ENCODE results near the gene COPS7A. TPM values are rescaled to one million over a fixed set of nuclear protein-coding genes. Genes with fewer than 3 reads are reported as not detected.

Gene COPS7A
- polyA plus RNA-seq, 1 donor: 63.3 TPM

GRCh38 chr12:6769666-6770065 lies 45.8 kb downstream of the COPS7A start:
- no peak for DNase-seq (ENCODE audit: low read depth)

DNA sequence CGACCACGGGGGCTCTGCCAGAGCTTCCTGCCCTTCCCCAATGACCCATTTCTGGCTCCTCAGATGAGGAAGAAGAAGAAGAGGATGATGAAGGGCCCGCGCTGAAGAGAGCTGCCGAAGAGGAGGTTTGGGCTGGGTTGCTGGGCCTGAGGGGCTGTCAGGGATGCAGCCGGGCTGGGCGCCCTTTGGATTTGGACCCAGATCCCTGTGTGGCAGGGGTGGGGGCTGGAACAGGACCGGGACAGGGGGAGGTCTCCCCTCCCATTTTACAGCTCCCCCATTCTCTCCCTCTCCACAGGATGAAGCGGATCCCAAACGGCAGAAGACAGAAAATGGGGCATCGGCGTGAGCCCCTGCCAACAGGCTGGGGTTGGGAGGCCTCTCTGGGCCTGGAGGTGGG lies 46.2 kb downstream of the COPS7A start:
- no peak for DNase-seq (ENCODE audit: low read depth)

DNA sequence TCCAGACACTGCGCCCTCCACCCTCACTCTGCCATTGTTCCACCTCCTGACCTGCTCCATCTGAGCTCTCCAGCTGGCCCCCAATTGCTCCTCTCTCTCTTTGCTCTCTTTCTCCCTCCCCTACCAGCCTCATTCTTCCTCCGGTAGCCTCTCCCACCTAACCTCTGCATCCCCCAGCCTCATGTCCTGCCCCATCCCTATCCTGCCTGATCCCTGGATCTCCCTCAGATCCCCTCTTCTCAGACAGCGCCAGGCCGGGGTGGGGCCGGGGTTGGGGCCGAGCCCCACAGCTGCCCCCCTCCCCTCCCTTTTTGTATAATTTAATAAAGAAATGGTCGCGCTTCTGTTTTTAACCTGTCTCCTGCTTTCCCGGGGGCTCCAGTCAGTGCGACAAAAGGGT lies 46.8 kb downstream of the COPS7A start:
- no peak for DNase-seq (ENCODE audit: low read depth)

DNA sequence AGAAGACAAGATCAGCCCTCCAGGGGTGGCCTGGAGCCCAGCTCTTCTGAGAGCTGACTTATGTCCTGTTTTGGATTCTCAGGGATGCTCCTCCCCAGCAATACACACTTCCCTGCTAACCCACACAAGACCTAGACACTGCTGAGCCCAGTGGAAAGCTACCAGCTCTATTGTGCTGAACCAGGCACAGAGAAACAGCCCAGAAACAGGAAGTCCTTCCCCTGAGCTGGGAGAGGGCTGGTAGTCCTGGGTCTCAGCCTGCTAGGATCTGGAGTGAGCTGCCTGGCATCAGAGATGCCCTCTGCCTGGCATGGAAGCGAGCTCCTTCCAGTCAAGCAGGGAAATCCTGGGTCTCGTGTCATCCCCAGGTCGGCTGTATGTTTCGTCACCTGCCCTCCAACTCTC lies 47.2 kb downstream of the COPS7A start:
- DNase-seq (ENCODE audit: low read depth): no peak

DNA sequence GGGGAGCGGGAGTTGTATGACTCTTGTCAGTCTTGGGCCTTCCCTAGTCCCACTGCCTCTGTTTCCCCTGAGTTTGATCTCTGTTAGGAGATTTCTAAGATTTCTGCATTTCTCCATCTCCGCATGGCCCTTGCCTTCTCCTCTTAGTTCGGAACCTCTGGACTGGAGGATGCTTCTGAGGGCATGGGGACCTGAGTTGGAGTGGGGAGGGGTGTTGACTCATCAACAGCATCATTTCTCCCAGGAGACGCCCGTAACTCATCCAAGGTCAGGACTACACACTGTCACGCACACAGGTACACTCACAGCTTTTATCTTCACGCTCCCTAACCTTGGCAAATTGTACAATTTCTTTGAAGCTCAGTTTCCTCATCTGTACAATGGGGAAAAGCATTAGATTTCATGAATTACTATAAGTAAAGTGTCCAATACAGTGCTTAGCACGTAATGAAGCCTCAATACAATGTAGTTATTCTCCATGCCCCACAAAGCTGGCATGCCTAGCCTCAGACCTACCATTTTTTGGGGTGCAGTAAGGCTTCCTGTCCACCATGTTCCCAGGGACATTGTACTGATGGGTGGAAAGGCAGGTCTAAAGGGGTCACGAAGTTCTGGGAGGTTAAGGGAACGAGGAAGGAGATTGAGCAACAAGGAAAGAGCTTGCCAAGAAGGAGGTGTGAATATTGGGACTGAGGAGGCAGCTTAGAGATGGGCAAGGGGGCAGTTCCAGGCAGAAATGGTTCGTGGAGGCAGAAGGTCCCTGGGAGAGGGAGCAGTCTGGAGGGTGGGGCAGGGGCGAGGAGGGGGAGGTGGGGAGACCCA lies 47.9 kb downstream of the COPS7A start:
- no peak for DNase-seq (ENCODE audit: low read depth)

GRCh38 chr12:6772331-6772695 lies 48.5 kb downstream of the COPS7A start, which contains the start of gene LAG3:
Gene LAG3 (plus strand): TSS chr12:6772520. CDS start chr12:6772853, 333 bp downstream.
- DNase-seq (ENCODE audit: low read depth): no peak

- no peak for DNase-seq (ENCODE audit: low read depth)
Measured at GRCh38 chr12:6772726-6773589, 49.1 kb downstream of the COPS7A start.

- DNase-seq (ENCODE audit: low read depth): no peak
Measured at GRCh38 chr12:6773590-6774351, 49.9 kb downstream of the COPS7A start.

DNA sequence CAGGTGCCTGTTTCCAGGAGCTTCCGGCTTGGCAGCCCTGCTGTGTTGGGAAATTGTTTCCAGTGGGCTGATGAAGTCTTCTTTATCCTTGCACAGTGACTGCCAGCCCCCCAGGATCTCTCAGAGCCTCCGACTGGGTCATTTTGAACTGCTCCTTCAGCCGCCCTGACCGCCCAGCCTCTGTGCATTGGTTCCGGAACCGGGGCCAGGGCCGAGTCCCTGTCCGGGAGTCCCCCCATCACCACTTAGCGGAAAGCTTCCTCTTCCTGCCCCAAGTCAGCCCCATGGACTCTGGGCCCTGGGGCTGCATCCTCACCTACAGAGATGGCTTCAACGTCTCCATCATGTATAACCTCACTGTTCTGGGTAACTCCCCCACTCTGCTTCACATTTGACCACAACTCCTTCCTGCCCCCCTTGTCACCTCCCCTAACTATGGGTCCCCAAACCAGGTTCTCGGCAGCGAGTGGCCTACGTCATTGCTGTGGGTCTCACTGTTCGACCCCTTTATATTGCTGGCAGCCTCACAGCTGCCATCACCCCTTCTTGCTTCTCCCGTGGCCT lies 50.7 kb downstream of the COPS7A start:
- DNase-seq (ENCODE audit: low read depth): no peak

- no peak for DNase-seq (ENCODE audit: low read depth)
Measured at GRCh38 chr12:6775185-6776174, 51.6 kb downstream of the COPS7A start.

- no peak for DNase-seq (ENCODE audit: low read depth)
Measured at GRCh38 chr12:6777386-6777785, 53.5 kb downstream of the COPS7A start.

GRCh38 chr12:6778217-6778573 lies 54.3 kb downstream of the COPS7A start:
- no peak for DNase-seq (ENCODE audit: low read depth)

DNA sequence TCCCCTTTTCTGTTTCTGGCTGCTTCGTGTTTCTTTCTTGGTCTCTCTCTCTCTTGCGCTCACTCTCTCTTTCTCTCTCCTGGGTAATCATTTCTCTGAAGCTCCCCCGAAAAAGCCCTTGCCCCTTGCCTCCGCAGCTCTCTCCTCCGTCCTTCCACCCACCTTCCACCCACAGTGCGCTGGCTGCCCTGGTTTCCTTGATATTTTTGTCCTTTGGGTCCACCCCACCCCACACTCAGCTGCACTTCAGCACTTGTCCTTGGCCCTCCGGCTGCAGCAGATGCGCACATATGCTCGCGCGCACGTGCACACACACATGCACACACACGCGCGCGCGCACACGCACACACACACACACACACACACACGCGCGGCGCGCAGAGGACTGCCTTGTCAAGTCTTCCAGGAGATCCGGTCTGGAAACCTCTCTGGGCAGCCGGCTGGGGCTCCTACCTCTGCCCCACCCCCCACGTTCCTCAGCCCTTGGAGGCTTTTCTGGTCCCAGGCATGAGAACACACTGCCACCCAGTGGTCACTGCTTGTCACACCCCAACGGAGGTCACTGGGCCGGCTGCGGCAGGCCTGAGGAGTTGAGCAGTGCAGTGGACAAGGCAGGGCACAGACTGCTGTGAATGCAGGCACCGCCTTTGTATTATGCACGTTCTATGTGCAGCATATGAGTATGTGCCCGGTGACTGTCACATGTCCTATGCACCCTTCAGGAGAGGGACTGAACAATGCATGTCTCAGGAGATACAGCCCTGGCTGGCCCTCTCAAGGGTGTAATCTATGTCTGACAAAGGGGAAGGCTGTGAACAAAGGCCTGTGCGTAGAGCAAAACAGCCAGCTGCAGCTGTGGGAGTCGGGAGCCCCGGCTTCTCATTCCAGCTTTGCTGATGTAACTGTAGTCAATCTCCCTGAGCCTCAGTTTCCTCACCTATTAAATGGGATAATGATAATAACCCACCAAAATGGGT lies 55.0 kb downstream of the COPS7A start:
- peak; percentile 87 for DNase-seq (ENCODE audit: low read depth)

- no peak for DNase-seq (ENCODE audit: low read depth)
Measured at GRCh38 chr12:6779708-6780432, 56.0 kb downstream of the COPS7A start.

GRCh38 chr12:6780573-6780972 lies 56.7 kb downstream of the COPS7A start:
- DNase-seq (ENCODE audit: low read depth): no peak
